GM12873 (cell line): ENCODE data around the gene ISY1.

Experiments used
- CTCF ChIP-seq: IDR thresholded peaks from 2 replicates; pipeline ENCODE4 v1.5.1; 2012; ENCODE audit warnings: low read depth, mild to moderate bottlenecking, moderate library complexity, low read length, control low read depth; ENCODE audit not compliant: insufficient read depth; ENCODE audit errors: missing control alignments

Gene ISY1

GRCh38 chr3:129081503-129081902 lies 79.4 kb downstream of the ISY1 start:
- TF ChIP-seq CTCF: no peak

- TF ChIP-seq CTCF: no peak
Measured at GRCh38 chr3:129078510-129078909, 82.4 kb downstream of the ISY1 start.
